Keratinocyte (primary cell): Measurements from ENCODE around the gene DGAT2L6. TPM values are rescaled to one million over a fixed set of nuclear protein-coding genes. Genes with fewer than 3 reads are reported as not detected.

ENCODE experiments used
- DNase-seq: peaks from one replicate; pipeline ENCODE4 v3.0.0-alpha.2; 2011; ENCODE audit warnings: low read depth, missing footprints, low spot score
- FAIRE-seq: peaks from 2 replicates; lab custom pipeline; 2011; peaks lifted over from hg19 to GRCh38; lab: Jason Lieb, UNC
- H2AFZ ChIP-seq: 2 replicates; pipeline ENCODE4 v1.6.0; 2012; ENCODE audit warnings: low read length, control low read depth, inconsistent platforms; ENCODE audit not compliant: control insufficient read depth
- H3K27ac ChIP-seq: 2 replicates; pipeline ENCODE4 v1.5.1; 2011; ENCODE audit warnings: low read length; ENCODE audit not compliant: control insufficient read depth, insufficient read depth
- H3K27me3 ChIP-seq: 3 replicates; pipeline ENCODE4 v1.6.0; 2011; ENCODE audit warnings: low read length; ENCODE audit not compliant: control insufficient read depth, insufficient read depth; ENCODE audit errors: extremely low read depth
- H3K36me3 ChIP-seq, 2 experiments: 2 replicates in 1 of 2; 3 replicates in 1 of 2; pipeline ENCODE4 v1.5.1; 2011; ENCODE audit warnings: low read length in 2 of 2, mild to moderate bottlenecking in 1 of 2; ENCODE audit not compliant: control insufficient read depth in 2 of 2, insufficient read depth in 2 of 2; ENCODE audit errors: extremely low read depth in 1 of 2
- H3K4me1 ChIP-seq: 3 replicates; pipeline ENCODE4 v1.5.1; 2011; ENCODE audit warnings: low read length; ENCODE audit not compliant: control insufficient read depth, insufficient read depth; ENCODE audit errors: extremely low read depth
- H3K4me2 ChIP-seq: 3 replicates; pipeline ENCODE4 v1.6.0; 2011; ENCODE audit warnings: low read depth, low read length; ENCODE audit not compliant: control insufficient read depth, insufficient read depth; ENCODE audit errors: extremely low read depth
- H3K4me3 ChIP-seq, 3 experiments: fragments of 200-600 bp in 1 of 3; sonication (generic) in 1 of 3; 2 replicates in 2 of 3; 3 replicates in 1 of 3; pipeline ENCODE4 v1.5.1; 2011 to 2016; ENCODE audit warnings: low read length in 3 of 3, mild to moderate bottlenecking in 3 of 3, control low read depth in 2 of 3, inconsistent platforms in 1 of 3, low read depth in 1 of 3, mixed read lengths in 1 of 3, mixed run types in 1 of 3, moderate library complexity in 1 of 3; ENCODE audit not compliant: control insufficient read depth in 2 of 3, insufficient read depth in 2 of 3; ENCODE audit errors: extremely low read depth in 1 of 3
- H3K79me2 ChIP-seq: 2 replicates; pipeline ENCODE4 v1.6.0; 2012; ENCODE audit warnings: low read length; ENCODE audit not compliant: control insufficient read depth, insufficient read depth
- H3K9ac ChIP-seq: 3 replicates; pipeline ENCODE4 v1.6.0; 2011; ENCODE audit warnings: low read length; ENCODE audit not compliant: control insufficient read depth, insufficient read depth; ENCODE audit errors: extremely low read depth
- H3K9me1 ChIP-seq: 3 replicates; pipeline ENCODE4 v1.6.0; 2011; ENCODE audit warnings: low read length; ENCODE audit not compliant: control insufficient read depth, insufficient read depth; ENCODE audit errors: extremely low read depth
- H3K9me3 ChIP-seq: 2 replicates; pipeline ENCODE4 v1.5.1; 2012; ENCODE audit warnings: low read depth, low read length; ENCODE audit not compliant: control insufficient read depth
- H4K20me1 ChIP-seq: 3 replicates; pipeline ENCODE4 v1.6.0; 2011; ENCODE audit warnings: low read length; ENCODE audit not compliant: control insufficient read depth, insufficient read depth; ENCODE audit errors: extremely low read depth
- CTCF ChIP-seq, 3 experiments: IDR thresholded peaks in 1 of 3; conservative IDR thresholded peaks in 1 of 3; optimal IDR thresholded peaks in 1 of 3; 2 replicates in 2 of 3; 3 replicates in 1 of 3; pipeline versions ENCODE3 to v1.5.1; 2011; ENCODE audit warnings: low read length in 3 of 3, mild to moderate bottlenecking in 3 of 3, moderate library complexity in 2 of 3, control low read depth in 1 of 3, inconsistent platforms in 1 of 3; ENCODE audit not compliant: insufficient read depth in 2 of 3; ENCODE audit errors: extremely low read depth in 1 of 3
- EZH2 ChIP-seq: IDR thresholded peaks from one replicate; pipeline ENCODE4 v1.6.1; 2012; ENCODE audit warnings: inconsistent platforms, mild to moderate bottlenecking, low read length, moderate library complexity
- dilution Hi-C: fragments of 300-500 bp; cut with MboI; formaldehyde crosslinking; loops from one replicate; pipeline ENCODE4 v1.7.0; 2020; ENCODE audit warnings: low sequenced_read_pairs; ENCODE audit not compliant: extremely low pct_ligation_motif_present
- polyA plus RNA-seq, 5 experiments: library from polyadenylated mRNA; depleted of rRNA in 3 of 5; stranded (reverse) in 3 of 5; stranded (forward) in 1 of 5; unstranded in 1 of 5; fragments of >200 nt; gene quantifications; 1 replicate in 1 of 5; 2 replicates in 3 of 5; 3 replicates in 1 of 5; pipeline versions ENCODE4 v1.2.1 to v1.2.3, GENCODE V29; 2011 to 2012; ENCODE audit warnings: missing spikeins in 2 of 5, low read depth in 1 of 5, low replicate concordance in 1 of 5

The DGAT2L6 gene
- polyA plus RNA-seq, 1 donor (not counting 4 experiments of a cell fraction or from before 2014, with no cell fraction given): not detected

- no peak overlapping the region for H3K9ac ChIP-seq
- no peak for FAIRE-seq
- no peaks in the 10 kb centered on the region for H3K27me3 ChIP-seq
- no peaks in the 10 kb centered on the region for H3K9me3 ChIP-seq
- no peaks in the 10 kb centered on the region for H3K9me1 ChIP-seq
- dilution Hi-C loops: no loop called here
- no peaks in the 10 kb centered on the region for H4K20me1 ChIP-seq
- no peak for DNase-seq
- H3K4me2 ChIP-seq: no peak overlapping the region
- H3K27ac ChIP-seq: no peak overlapping the region
- H3K79me2 ChIP-seq: no peaks in the 10 kb centered on the region
- no peak overlapping the region for H3K4me3 ChIP-seq
- no peaks in the 10 kb centered on the region for H3K36me3 ChIP-seq
- H2AFZ ChIP-seq: no peak overlapping the region
- TF ChIP-seq EZH2: no peak
- no peak for TF ChIP-seq CTCF (optimal IDR thresholded peaks at IDR 0.05 in 1 of 3, IDR thresholded peaks at IDR 0.05 in 1 of 3, conservative IDR thresholded peaks at IDR 0.05 in 1 of 3; ENCODE audit: extremely low read depth in 1 of 3, insufficient read depth in 2 of 3, low read length in 3 of 3)
- H3K4me1 ChIP-seq: peaks cover 18% of the 10 kb centered on the region
Measured at GRCh38 chrX:70172221-70172620, 5.1 kb upstream of the DGAT2L6 start.

- peaks cover 12% of the 10 kb centered on the region for H3K4me1 ChIP-seq
- no peak overlapping the region for H3K27ac ChIP-seq
- no peaks in the 10 kb centered on the region for H3K27me3 ChIP-seq
- no peaks in the 10 kb centered on the region for H3K79me2 ChIP-seq
- no peaks in the 10 kb centered on the region for H3K36me3 ChIP-seq
- no peak overlapping the region for H3K4me3 ChIP-seq
- H3K9me1 ChIP-seq: no peaks in the 10 kb centered on the region
- H4K20me1 ChIP-seq: no peaks in the 10 kb centered on the region
- TF ChIP-seq EZH2 (no peak), CTCF (optimal IDR thresholded peaks at IDR 0.05 in 1 of 3, IDR thresholded peaks at IDR 0.05 in 1 of 3, conservative IDR thresholded peaks at IDR 0.05 in 1 of 3; ENCODE audit: extremely low read depth in 1 of 3, insufficient read depth in 2 of 3, low read length in 3 of 3) (no peak)
- H2AFZ ChIP-seq: no peak overlapping the region
- no peaks in the 10 kb centered on the region for H3K9me3 ChIP-seq
- FAIRE-seq (no peak), DNase-seq (no peak)
- dilution Hi-C loops: no loop called here
- H3K9ac ChIP-seq: no peak overlapping the region
- H3K4me2 ChIP-seq: no peak overlapping the region
Measured at GRCh38 chrX:70172964-70173363, 4.3 kb upstream of the DGAT2L6 start.
